Suprapubic skin (tissue), 4 donors: Measurements from ENCODE around the gene TNFRSF13B. TPM values are rescaled to one million over a fixed set of nuclear protein-coding genes. Genes with fewer than 3 reads are reported as not detected.
A peak's percentile ranks its signal among the peaks of the same experiment; 100 is the strongest.
"Not testable (repeated sequence)": the region's sequence is repeated elsewhere in the genome, so short reads cannot be mapped to it uniquely, and the experiment has no call there.

Experiments used
- DNase-seq, 2 donors: peaks; one replicate each; pipeline ENCODE4 v3.0.0-alpha.2; 2019; ENCODE audit warnings: low spot score in 2 of 2
- H3K27ac ChIP-seq: fragments of 200-600 bp; sonication (generic); one replicate; pipeline ENCODE4 v1.5.1; 2019
- H3K27me3 ChIP-seq: fragments of 200-600 bp; sonication (generic); one replicate; pipeline ENCODE4 v1.5.1; 2019
- H3K36me3 ChIP-seq: fragments of 200-600 bp; sonication (generic); one replicate; pipeline ENCODE4 v1.5.1; 2019
- H3K4me1 ChIP-seq: fragments of 200-600 bp; sonication (generic); one replicate; pipeline ENCODE4 v1.5.1; 2019
- H3K4me3 ChIP-seq: fragments of 200-600 bp; sonication (generic); one replicate; pipeline ENCODE4 v1.5.1; 2019; ENCODE audit warnings: mild to moderate bottlenecking
- H3K9me3 ChIP-seq: fragments of 200-600 bp; sonication (generic); one replicate; pipeline ENCODE4 v1.5.1; 2019
- EP300 ChIP-seq: sonication (generic); formaldehyde crosslinking; IDR thresholded peaks from one replicate; pipeline ENCODE4 v1.6.1; 2017; ENCODE audit warnings: antibody characterized with exemption
- POLR2A ChIP-seq, 2 donors: fragments of 450-650 bp; IDR thresholded peaks; one replicate each; pipeline ENCODE4 v1.6.1; 2017; ENCODE audit warnings: antibody characterized with exemption in 2 of 2, mild to moderate bottlenecking in 2 of 2, moderate library complexity in 2 of 2
- POLR2AphosphoS5 ChIP-seq, 3 donors: sonication (generic); formaldehyde crosslinking; IDR thresholded peaks; one replicate each; pipeline ENCODE4 v1.6.1; 2017; ENCODE audit warnings: antibody characterized with exemption in 3 of 3
- WGBS: methylation state at CpG from one replicate; pipeline ENCODE4 v1.1.5; 2018; 5-methylcytosine and 5-hydroxymethylcytosine counted together
- total RNA-seq, 4 donors: library from RNA; depleted of rRNA; stranded (reverse); fragments of >200 nt; gene quantifications; one replicate each; pipeline ENCODE4 v1.1.0, GENCODE V29; 2016
- TF ChIP-seq, protein P1 (sequence below), 2 donors: fragments of 200-600 bp in 1 of 2; fragments of 450-650 bp in 1 of 2; sonication (generic) in 1 of 2; IDR thresholded peaks; one replicate each; pipeline ENCODE4 v1.5.1; 2016 to 2019; ENCODE audit warnings: antibody characterized with exemption in 2 of 2, mild to moderate bottlenecking in 1 of 2, moderate library complexity in 1 of 2

TNFRSF13B gene
- total RNA-seq, 4 donors from 2014 or later: 3.8 TPM; not detected in 3

DNA sequence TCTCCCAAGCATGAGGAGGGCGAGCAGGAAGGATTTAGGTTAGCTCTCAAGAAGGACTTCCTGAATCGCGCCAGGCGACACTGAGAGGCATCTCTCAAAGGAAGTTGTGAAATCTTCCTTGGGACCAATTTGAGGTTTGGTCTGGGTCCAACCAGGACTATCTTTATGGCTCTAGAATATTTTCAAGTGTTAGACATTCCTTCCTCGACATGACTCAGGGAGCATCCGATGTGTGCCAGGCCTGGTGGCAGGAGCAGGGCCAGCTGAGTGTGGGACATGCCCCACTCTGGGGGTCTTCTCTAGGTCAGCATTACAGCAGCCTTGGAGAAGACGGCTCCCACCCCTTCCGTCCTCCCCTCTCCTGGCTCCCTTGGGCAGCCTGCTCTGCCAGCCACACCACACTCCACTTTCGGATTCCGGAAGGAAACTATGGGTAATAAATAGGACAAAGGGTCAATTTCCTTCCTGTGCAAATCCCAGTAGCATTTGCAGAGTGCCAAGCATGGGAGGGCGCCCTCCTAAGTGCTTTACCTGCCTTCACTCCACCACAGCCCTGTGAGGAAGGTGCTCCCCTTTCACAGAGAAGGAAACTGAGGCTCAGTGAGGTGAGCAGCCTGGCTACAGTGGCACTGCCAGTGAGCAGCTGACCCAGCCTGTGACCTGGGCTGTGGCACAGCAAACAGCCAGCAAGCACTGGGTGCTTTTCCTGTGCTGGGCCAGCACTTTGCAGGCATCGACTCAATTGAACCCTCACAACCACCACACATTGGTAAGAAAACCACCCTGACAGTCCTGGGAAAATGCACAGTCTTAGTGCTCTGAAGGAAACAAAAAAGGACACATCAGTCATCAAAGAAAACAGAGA is 39.4 kb upstream of the TNFRSF13B start:
- peak; percentile 77 to 79 for DNase-seq
- not testable (repeated sequence) for H3K4me3 ChIP-seq, H3K9me3 ChIP-seq, H3K36me3 ChIP-seq, H3K27me3 ChIP-seq, H3K27ac ChIP-seq
- peaks cover 30% of the 10 kb centered on the region for H3K4me1 ChIP-seq
- no CpG with 5 or more reads among the region's 12 CpGs for WGBS

GRCh38 chr17:17010545-17011034 is 38.7 kb upstream of the TNFRSF13B start:
- H3K36me3 ChIP-seq, H3K27me3 ChIP-seq, H3K27ac ChIP-seq, H3K9me3 ChIP-seq, H3K4me3 ChIP-seq: not testable (repeated sequence)
- no CpG with 5 or more reads among the region's 12 CpGs for WGBS
- peak in 1 of 2 donors; percentile 59 for DNase-seq
- peaks cover 29% of the 10 kb centered on the region for H3K4me1 ChIP-seq

DNA sequence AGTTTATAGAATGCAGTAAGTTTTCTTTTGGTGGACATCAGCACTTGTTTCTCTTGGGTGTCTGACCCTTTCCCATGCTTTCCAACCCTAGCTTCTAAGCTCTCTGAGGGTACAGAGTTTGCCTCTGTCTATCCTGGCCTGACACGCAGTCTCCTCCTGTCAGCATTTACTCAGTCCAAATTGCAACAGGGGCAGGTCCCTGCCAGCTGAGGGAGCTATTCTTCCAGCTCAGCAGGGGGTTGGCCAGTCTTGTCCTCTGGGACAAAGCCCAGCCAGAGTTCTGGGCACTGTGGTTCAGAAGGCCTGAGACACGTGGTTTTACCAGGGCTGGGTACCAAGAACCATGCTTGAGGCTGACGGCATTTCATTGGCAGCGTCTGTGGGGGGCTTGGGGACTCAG is 38.1 kb upstream of the TNFRSF13B start:
- WGBS: 63% methylated on average over 1 of the region's 4 CpGs
- not testable (repeated sequence) for H3K27me3 ChIP-seq, H3K9me3 ChIP-seq, H3K4me3 ChIP-seq, H3K36me3 ChIP-seq, H3K27ac ChIP-seq
- H3K4me1 ChIP-seq: peaks cover 23% of the 10 kb centered on the region
- peak in 1 of 2 donors; percentile 49 for DNase-seq

DNA sequence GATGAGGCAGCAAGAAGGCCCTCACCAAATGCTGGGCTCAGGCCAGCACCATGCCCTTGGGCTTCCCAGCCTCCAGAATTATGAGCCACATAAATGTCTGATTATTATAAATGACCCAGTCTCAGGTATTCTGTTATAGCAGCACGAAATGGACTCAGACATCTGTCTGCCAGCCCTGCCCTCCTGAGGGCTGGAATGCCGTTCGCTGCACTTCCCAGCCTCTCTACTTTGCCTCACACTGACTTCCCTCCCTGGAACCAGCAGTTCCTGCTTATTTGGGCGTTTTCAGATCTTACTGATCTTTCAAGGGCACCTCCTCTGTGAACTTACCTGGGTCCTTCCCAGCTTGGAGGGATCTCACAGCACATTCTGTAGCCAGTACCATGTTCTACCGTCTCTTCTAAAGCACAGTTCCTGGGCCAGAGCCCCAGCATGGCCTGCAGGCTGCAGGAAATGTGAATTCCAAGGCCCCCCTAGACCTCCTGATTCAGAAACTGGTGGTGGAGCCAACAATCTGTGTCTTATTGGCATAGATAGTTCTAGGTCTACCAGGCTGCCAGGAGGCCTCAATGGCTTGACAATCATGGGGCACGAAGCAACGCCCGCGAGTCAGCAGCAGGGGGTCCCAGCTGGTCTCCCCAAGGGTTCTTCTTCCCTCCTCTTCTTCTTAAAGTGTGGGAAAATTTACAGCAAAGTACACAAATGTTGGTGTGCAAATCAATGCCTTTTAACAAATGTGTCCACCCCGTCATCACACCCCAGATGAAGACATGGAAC is 36.9 kb upstream of the TNFRSF13B start:
- not testable (repeated sequence) for H3K27me3 ChIP-seq, H3K4me3 ChIP-seq, H3K27ac ChIP-seq, H3K36me3 ChIP-seq, H3K9me3 ChIP-seq
- peaks cover 12% of the 10 kb centered on the region for H3K4me1 ChIP-seq
- peak in 1 of 2 donors; percentile 44 for DNase-seq
- WGBS: 61% methylated on average over 10 of the region's 10 CpGs

DNA sequence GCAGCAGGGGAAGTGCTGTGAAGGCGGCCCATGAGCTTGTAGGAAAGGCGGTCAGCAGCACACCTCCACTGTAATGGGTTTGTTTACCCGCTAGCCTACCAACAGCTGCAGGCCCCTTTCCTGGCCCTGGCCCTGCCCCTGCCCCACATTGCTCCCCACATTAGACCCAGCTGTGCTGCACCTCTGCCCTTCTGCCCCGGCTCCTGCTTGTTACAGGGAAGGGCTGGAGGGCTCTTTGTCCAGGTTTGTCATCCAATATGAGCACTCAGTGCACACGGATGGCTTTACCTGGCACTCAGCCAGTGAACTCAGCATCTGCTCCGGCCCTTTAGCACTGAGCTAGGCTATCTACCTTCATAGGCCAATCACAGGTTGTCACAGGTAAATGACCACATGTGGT is 36.0 kb upstream of the TNFRSF13B start:
- not testable (repeated sequence) for H3K9me3 ChIP-seq, H3K27me3 ChIP-seq, H3K36me3 ChIP-seq, H3K4me3 ChIP-seq, H3K27ac ChIP-seq
- peaks cover 12% of the 10 kb centered on the region for H3K4me1 ChIP-seq
- DNase-seq: peak in 1 of 2 donors; percentile 40
- WGBS: 89% methylated on average over 4 of the region's 6 CpGs

GRCh38 chr17:17004997-17005614 is 33.2 kb upstream of the TNFRSF13B start:
- not testable (repeated sequence) for H3K27me3 ChIP-seq, H3K27ac ChIP-seq, H3K36me3 ChIP-seq, H3K4me3 ChIP-seq, H3K9me3 ChIP-seq
- DNase-seq: peak in 1 of 2 donors; percentile 49
- H3K4me1 ChIP-seq: peaks cover 19% of the 10 kb centered on the region
- WGBS: 72% methylated on average over 12 of the region's 14 CpGs

DNA sequence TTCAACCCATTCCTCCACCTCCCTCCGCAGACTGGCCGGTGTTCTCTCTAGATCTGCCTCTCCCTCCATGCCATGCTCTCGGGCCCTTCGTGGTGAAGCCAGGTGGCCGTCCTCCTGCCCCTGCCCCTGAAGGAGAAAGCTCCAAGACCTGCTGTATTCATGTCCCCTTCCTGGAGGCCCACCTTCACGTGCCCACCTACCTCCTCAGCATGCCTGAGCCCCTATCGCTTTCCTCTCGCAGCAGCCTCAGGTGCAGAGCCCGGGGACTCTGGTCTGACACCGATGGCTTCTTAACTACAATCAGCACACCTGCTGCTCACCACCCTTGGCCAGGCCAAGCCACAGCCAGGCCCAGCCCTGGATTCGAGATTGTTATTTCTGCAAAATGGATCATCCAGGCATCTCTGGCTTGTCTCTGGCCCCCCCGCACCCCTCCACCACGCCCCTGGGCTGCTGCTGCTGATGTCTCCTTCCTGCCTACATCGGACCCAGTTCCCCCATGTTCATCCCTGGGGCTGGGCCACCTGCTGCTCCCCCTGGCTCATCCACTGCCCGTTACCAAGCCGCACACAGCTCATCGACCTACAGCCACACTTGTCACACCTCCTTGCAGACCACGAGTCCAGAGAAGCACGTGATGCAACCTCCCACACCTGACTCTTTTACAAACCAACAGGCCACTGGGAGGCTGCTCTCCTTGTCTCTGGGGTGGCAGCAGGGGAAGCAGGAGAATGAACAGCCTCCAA is 32.5 kb upstream of the TNFRSF13B start:
- Histone ChIP-seq H3K4me3 (no peak overlapping the region), H3K4me1 (peaks cover 14% of the 10 kb centered on the region), H3K9me3 (no peaks in the 10 kb centered on the region), H3K27ac (no peak overlapping the region), H3K27me3 (no peaks in the 10 kb centered on the region), H3K36me3 (no peaks in the 10 kb centered on the region)
- TF ChIP-seq POLR2AphosphoS5 (IDR thresholded peaks at IDR 0.05) (no peak), EP300 (no peak), POLR2A (IDR thresholded peaks at IDR 0.05) (no peak)
- TF ChIP-seq, protein P1, sequence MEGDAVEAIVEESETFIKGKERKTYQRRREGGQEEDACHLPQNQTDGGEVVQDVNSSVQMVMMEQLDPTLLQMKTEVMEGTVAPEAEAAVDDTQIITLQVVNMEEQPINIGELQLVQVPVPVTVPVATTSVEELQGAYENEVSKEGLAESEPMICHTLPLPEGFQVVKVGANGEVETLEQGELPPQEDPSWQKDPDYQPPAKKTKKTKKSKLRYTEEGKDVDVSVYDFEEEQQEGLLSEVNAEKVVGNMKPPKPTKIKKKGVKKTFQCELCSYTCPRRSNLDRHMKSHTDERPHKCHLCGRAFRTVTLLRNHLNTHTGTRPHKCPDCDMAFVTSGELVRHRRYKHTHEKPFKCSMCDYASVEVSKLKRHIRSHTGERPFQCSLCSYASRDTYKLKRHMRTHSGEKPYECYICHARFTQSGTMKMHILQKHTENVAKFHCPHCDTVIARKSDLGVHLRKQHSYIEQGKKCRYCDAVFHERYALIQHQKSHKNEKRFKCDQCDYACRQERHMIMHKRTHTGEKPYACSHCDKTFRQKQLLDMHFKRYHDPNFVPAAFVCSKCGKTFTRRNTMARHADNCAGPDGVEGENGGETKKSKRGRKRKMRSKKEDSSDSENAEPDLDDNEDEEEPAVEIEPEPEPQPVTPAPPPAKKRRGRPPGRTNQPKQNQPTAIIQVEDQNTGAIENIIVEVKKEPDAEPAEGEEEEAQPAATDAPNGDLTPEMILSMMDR (IDR thresholded peaks at IDR 0.05): no peak
- 89% methylated on average over 19 of the region's 19 CpGs for WGBS
- DNase-seq: peak in 1 of 2 donors; percentile 52

DNA sequence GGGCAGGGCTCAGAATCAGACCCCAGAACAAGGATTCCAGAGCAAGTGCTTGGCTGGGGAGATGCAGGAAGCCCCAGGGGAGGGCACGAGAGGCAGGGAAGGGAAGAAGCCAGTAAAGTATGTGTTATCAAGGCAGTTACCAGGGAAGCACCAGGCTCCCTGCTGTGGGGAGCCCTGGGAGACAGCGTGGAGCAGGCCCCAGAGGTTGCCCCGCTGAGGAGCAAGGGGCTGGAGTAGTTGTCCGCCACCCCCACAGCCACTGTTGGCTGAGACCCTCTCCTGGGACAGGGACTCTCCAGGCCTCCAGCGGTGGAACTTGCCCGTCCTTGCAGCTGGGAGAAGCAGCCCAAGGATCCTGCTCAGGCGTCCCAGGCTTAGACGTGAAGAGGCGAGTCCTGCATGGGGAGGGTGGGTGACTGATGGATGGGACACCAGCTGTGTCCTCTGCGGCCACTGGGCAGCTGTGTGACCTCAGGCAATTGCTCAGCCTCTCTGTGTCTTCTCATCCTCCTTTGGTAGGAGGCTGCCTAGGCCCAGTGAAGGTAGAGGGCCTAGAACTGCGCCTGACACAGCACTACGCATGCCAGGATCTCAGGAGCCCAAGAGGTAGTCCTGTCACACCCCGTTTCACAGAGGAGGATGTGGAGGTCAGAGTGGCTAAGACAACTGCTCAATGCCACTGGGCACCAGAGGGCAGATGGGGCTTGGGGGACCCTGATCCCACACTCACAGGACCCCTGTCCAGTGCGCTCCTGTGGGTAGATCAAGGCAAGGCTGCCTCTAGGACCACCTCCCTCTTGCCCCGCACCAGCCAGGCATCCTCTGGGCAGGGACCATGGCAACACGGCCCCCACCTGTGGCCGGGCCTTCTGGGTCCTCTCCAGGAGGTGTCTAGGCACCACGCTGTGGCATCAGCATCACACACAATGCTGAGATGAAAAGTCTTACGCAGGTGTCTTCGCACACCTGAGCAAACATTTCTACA is 31.1 kb upstream of the TNFRSF13B start:
- H3K4me1 ChIP-seq, H3K4me3 ChIP-seq, H3K27me3 ChIP-seq, H3K9me3 ChIP-seq, H3K27ac ChIP-seq, H3K36me3 ChIP-seq, DNase-seq: not testable (repeated sequence)
- 79% methylated on average over 15 of the region's 20 CpGs for WGBS
